IPS-20b (cell line): ENCODE measurements around the gene DAP.
"Not testable (repeated sequence)": the region's sequence is repeated elsewhere in the genome, so short reads cannot be mapped to it uniquely, and the experiment has no call there.

ENCODE experiments used
- H3K27ac ChIP-seq: one replicate; pipeline ENCODE4 v1.5.1; 2013; ENCODE audit warnings: low read length
- H3K27me3 ChIP-seq: 2 replicates; pipeline ENCODE4 v1.6.1; 2013; ENCODE audit warnings: mild to moderate bottlenecking, low read length, inconsistent platforms; ENCODE audit not compliant: insufficient read depth
- H3K36me3 ChIP-seq: 2 replicates; pipeline ENCODE4 v1.6.1; 2013; ENCODE audit warnings: low read depth, mild to moderate bottlenecking, inconsistent platforms, low read length, moderate library complexity; ENCODE audit not compliant: insufficient read depth
- H3K4me1 ChIP-seq: 2 replicates; pipeline ENCODE4 v1.6.1; 2013; ENCODE audit warnings: mild to moderate bottlenecking, control low read depth, inconsistent platforms, low read length, moderate library complexity; ENCODE audit not compliant: insufficient read depth
- H3K4me3 ChIP-seq: 2 replicates; pipeline ENCODE4 v1.5.1; 2013; ENCODE audit warnings: mild to moderate bottlenecking, low read length, inconsistent platforms
- H3K9ac ChIP-seq: 2 replicates; pipeline ENCODE4 v1.6.1; 2013; ENCODE audit warnings: low read depth, mild to moderate bottlenecking, inconsistent platforms, low read length, moderate library complexity
- H3K9me3 ChIP-seq: 2 replicates; pipeline ENCODE4 v1.6.1; 2013; ENCODE audit warnings: mild to moderate bottlenecking, low read depth, low read length, inconsistent platforms; ENCODE audit not compliant: insufficient read depth

The DAP gene

GRCh38 chr5:10672146-10673016 lies 88.7 kb downstream of the DAP start:
- Histone ChIP-seq H3K4me1 (no peaks in the 10 kb centered on the region), H3K27me3 (no peaks in the 10 kb centered on the region; the same call in 1 of the 2 replicates), H3K27ac (no peak overlapping the region), H3K9me3 (no peaks in the 10 kb centered on the region), H3K4me3 (no peak overlapping the region), H3K9ac (no peak overlapping the region), H3K36me3 (no peaks in the 10 kb centered on the region)

- Histone ChIP-seq H3K4me1 (no peaks in the 10 kb centered on the region), H3K36me3 (no peaks in the 10 kb centered on the region), H3K27ac (no peak overlapping the region), H3K9ac (no peak overlapping the region), H3K9me3 (no peaks in the 10 kb centered on the region), H3K27me3 (no peaks in the 10 kb centered on the region; the same call in 1 of the 2 replicates), H3K4me3 (no peak overlapping the region)
These were observed 89.7 kb downstream of the DAP start for GRCh38 chr5:10671041-10672008.

GRCh38 chr5:10669983-10670382 lies 91.1 kb downstream of the DAP start:
- Histone ChIP-seq H3K27ac (no peak overlapping the region), H3K36me3 (no peaks in the 10 kb centered on the region), H3K9ac (no peak overlapping the region), H3K4me1 (no peaks in the 10 kb centered on the region), H3K9me3 (no peaks in the 10 kb centered on the region), H3K4me3 (no peak overlapping the region), H3K27me3 (no peaks in the 10 kb centered on the region; the same call in 1 of the 2 replicates)

GRCh38 chr5:10668697-10669096 lies 92.3 kb downstream of the DAP start:
- no peaks in the 10 kb centered on the region for H3K27me3 ChIP-seq
- H3K9ac ChIP-seq: no peak overlapping the region
- no peaks in the 10 kb centered on the region for H3K4me1 ChIP-seq
- no peak overlapping the region for H3K27ac ChIP-seq
- H3K9me3 ChIP-seq: no peaks in the 10 kb centered on the region
- no peaks in the 10 kb centered on the region for H3K36me3 ChIP-seq
- H3K4me3 ChIP-seq: no peak overlapping the region

GRCh38 chr5:10667431-10668057 lies 93.5 kb downstream of the DAP start:
- H3K27me3 ChIP-seq: no peaks in the 10 kb centered on the region
- no peak overlapping the region for H3K27ac ChIP-seq
- H3K4me3 ChIP-seq: no peak overlapping the region
- peaks cover 3% of the 10 kb centered on the region; the same call in 1 of the 2 replicates for H3K4me1 ChIP-seq
- no peak overlapping the region for H3K9ac ChIP-seq
- no peaks in the 10 kb centered on the region for H3K36me3 ChIP-seq
- no peaks in the 10 kb centered on the region for H3K9me3 ChIP-seq

- peaks cover 3% of the 10 kb centered on the region; the same call in 1 of the 2 replicates for H3K4me1 ChIP-seq
- no peaks in the 10 kb centered on the region for H3K9me3 ChIP-seq
- no peak overlapping the region for H3K27ac ChIP-seq
- H3K4me3 ChIP-seq: no peak overlapping the region
- no peak overlapping the region for H3K9ac ChIP-seq
- H3K36me3 ChIP-seq: no peaks in the 10 kb centered on the region
- H3K27me3 ChIP-seq: no peaks in the 10 kb centered on the region
These were observed 94.3 kb downstream of the DAP start for GRCh38 chr5:10666531-10667299.

- H3K27me3 ChIP-seq: no peaks in the 10 kb centered on the region
- H3K9ac ChIP-seq: no peak overlapping the region
- H3K4me3 ChIP-seq: no peak overlapping the region
- no peak overlapping the region for H3K27ac ChIP-seq
- H3K9me3 ChIP-seq: no peaks in the 10 kb centered on the region
- H3K4me1 ChIP-seq: peaks cover 3% of the 10 kb centered on the region; the same call in 1 of the 2 replicates
- no peaks in the 10 kb centered on the region for H3K36me3 ChIP-seq
These were observed 95.2 kb downstream of the DAP start for GRCh38 chr5:10665799-10666198.

- H3K27ac ChIP-seq, H3K9ac ChIP-seq: not testable (repeated sequence)
These were observed 96.8 kb downstream of the DAP start for GRCh38 chr5:10664180-10664769.

GRCh38 chr5:10663489-10664179 lies 97.4 kb downstream of the DAP start:
- H3K4me1 ChIP-seq: peaks cover 3% of the 10 kb centered on the region; the same call in 1 of the 2 replicates
- no peaks in the 10 kb centered on the region for H3K9me3 ChIP-seq
- no peak overlapping the region for H3K27ac ChIP-seq
- no peak overlapping the region for H3K9ac ChIP-seq
- H3K27me3 ChIP-seq: no peaks in the 10 kb centered on the region
- no peak overlapping the region for H3K4me3 ChIP-seq
- H3K36me3 ChIP-seq: no peaks in the 10 kb centered on the region

More at GRCh38 chr5:10664180-10664769, 96.8 kb downstream of the DAP start:
- not testable (repeated sequence) for H3K27me3 ChIP-seq, H3K4me1 ChIP-seq, H3K4me3 ChIP-seq, H3K9me3 ChIP-seq, H3K36me3 ChIP-seq
